Bronchial epithelial cell (primary cell): ENCODE results near the gene SLC20A1. TPM values are rescaled to one million over a fixed set of nuclear protein-coding genes. Genes with fewer than 3 reads are reported as not detected.
A peak's percentile ranks its signal among the peaks of the same experiment; 100 is the strongest.

Source experiments
- DNase-seq: peaks from one replicate; pipeline ENCODE4 v3.0.0-alpha.2; 2010; ENCODE audit warnings: low read depth
- FAIRE-seq: peaks from 2 replicates; lab custom pipeline; 2011; peaks lifted over from hg19 to GRCh38; lab: Jason Lieb, UNC
- H3K27me3 ChIP-seq: 2 replicates; pipeline ENCODE4 v1.5.1; 2011; ENCODE audit warnings: low read length; ENCODE audit not compliant: control insufficient read depth, insufficient read depth
- H3K36me3 ChIP-seq: 2 replicates; pipeline ENCODE4 v1.5.1; 2011; ENCODE audit warnings: low read length; ENCODE audit not compliant: control insufficient read depth, insufficient read depth
- H3K4me3 ChIP-seq: 2 replicates; pipeline ENCODE4 v1.5.1; 2011; ENCODE audit warnings: mild to moderate bottlenecking, low read depth, low read length, control low read depth
- CTCF ChIP-seq: IDR thresholded peaks from 2 replicates; pipeline ENCODE4 v1.5.1; 2011; ENCODE audit warnings: mild to moderate bottlenecking, moderate library complexity, low read length, control low read depth, inconsistent platforms; ENCODE audit not compliant: insufficient read depth, severe bottlenecking
- total RNA-seq: library from RNA; depleted of rRNA; stranded (reverse); fragments of >200 nt; gene quantifications from 2 replicates; pipeline ENCODE4 v1.2.1, GENCODE V29; 2014

Gene SLC20A1
- total RNA-seq, 1 donor from 2014 or later: 63.4 TPM

DNA sequence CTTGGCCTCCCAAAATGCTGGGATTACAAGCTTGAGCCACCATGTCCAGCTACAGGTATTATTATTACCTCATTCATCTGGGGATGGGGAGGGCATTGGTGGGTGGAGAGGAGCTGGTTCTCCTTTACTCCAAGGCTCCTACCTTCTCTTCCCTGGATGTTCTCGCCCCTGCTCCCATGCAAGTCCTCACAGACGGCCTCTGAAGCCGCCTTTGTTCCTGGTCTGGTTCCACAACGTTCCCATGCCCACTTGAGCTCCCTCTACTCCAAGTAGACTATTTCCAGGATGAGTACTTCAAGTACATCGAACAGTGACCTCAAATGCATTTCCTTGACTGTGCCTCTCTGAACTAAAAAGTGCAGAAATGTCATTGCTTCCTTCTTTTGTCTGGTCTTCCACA, 3.2 kb upstream of the SLC20A1 start:
- no peak for FAIRE-seq
- no peak overlapping the region for H3K4me3 ChIP-seq
- peaks cover 2% of the 10 kb centered on the region for H3K36me3 ChIP-seq
- H3K27me3 ChIP-seq: no peaks in the 10 kb centered on the region
- TF ChIP-seq CTCF: no peak
- no peak for DNase-seq

- no peak overlapping the region for H3K4me3 ChIP-seq
- DNase-seq: no peak
- no peaks in the 10 kb centered on the region for H3K27me3 ChIP-seq
- FAIRE-seq: no peak
- TF ChIP-seq CTCF: no peak
- peaks cover 2% of the 10 kb centered on the region for H3K36me3 ChIP-seq
Measured at GRCh38 chr2:112642966-112643365, 2.8 kb upstream of the SLC20A1 start.

GRCh38 chr2:112643488-112643887, 2.3 kb upstream of the SLC20A1 start:
- no peak for DNase-seq
- no peak for FAIRE-seq

GRCh38 chr2:112644155-112644932, 1.4 kb upstream of the SLC20A1 start:
- TF ChIP-seq CTCF: no peak
- FAIRE-seq (no peak), DNase-seq (peak; percentile 79)
- Histone ChIP-seq H3K36me3 (peaks cover 8% of the 10 kb centered on the region), H3K4me3 (no peak overlapping the region), H3K27me3 (no peaks in the 10 kb centered on the region)

More at GRCh38 chr2:112643488-112643887, 2.3 kb upstream of the SLC20A1 start:
- Histone ChIP-seq H3K4me3 (no peak overlapping the region), H3K36me3 (peaks cover 3% of the 10 kb centered on the region), H3K27me3 (no peaks in the 10 kb centered on the region)
- no peak for TF ChIP-seq CTCF

- no peaks in the 10 kb centered on the region for H3K27me3 ChIP-seq
- DNase-seq: peak; percentile 50
- peak overlapping the region; percentile 81 for H3K4me3 ChIP-seq
- no peak for TF ChIP-seq CTCF
- peaks cover 8% of the 10 kb centered on the region for H3K36me3 ChIP-seq
- FAIRE-seq: no peak
Measured at GRCh38 chr2:112644933-112645309, 818 bp upstream of the SLC20A1 start.
